Lung (tissue), 12 donors: ENCODE results near the gene GPT2. TPM values are rescaled to one million over a fixed set of nuclear protein-coding genes. Genes with fewer than 3 reads are reported as not detected.

Experiments used
- ATAC-seq: fragments of 200-7000 bp; cut with Tn5 transposase; one replicate; pipeline ENCODE4 v1.9.1; 2020; ENCODE audit warnings: moderate number of reproducible peaks; ENCODE audit not compliant: insufficient read depth, low FRiP score
- DNase-seq, 3 donors: peaks; one replicate each; pipeline ENCODE4 v3.0.0-alpha.2; 2013 to 2017
- H3K27ac ChIP-seq, 2 donors: one replicate each; pipeline ENCODE4 v1.5.1; 2013; ENCODE audit warnings: mild to moderate bottlenecking in 2 of 2, moderate library complexity in 2 of 2, control low read depth in 1 of 2, inconsistent platforms in 1 of 2, low read depth in 1 of 2, low read length in 1 of 2
- H3K27me3 ChIP-seq, 3 donors: one replicate each; pipeline ENCODE4 v1.5.1; 2013; ENCODE audit warnings: low read length in 2 of 3; ENCODE audit not compliant: control insufficient read depth in 3 of 3, insufficient read depth in 3 of 3
- H3K36me3 ChIP-seq, 4 donors: one replicate each; pipeline ENCODE4 v1.5.1; 2013; ENCODE audit warnings: low read length in 4 of 4, mild to moderate bottlenecking in 1 of 4, moderate library complexity in 1 of 4; ENCODE audit not compliant: control insufficient read depth in 4 of 4, insufficient read depth in 4 of 4
- H3K4me1 ChIP-seq, 5 donors: one replicate each; pipeline ENCODE4 v1.5.1; 2013; ENCODE audit warnings: low read length in 5 of 5, mild to moderate bottlenecking in 2 of 5, moderate library complexity in 1 of 5; ENCODE audit not compliant: control insufficient read depth in 5 of 5, insufficient read depth in 5 of 5
- H3K4me3 ChIP-seq: one replicate; pipeline ENCODE4 v1.5.1; 2013; ENCODE audit warnings: mild to moderate bottlenecking, control low read depth, moderate library complexity
- H3K9ac ChIP-seq, 2 donors: one replicate each; pipeline ENCODE4 v1.5.1; 2013; ENCODE audit warnings: low read length in 2 of 2, control low read depth in 1 of 2; ENCODE audit not compliant: insufficient read depth in 1 of 2
- H3K9me3 ChIP-seq, 4 donors: one replicate each; pipeline ENCODE4 v1.5.1; 2013; ENCODE audit warnings: low read length in 3 of 4, mild to moderate bottlenecking in 1 of 4, moderate library complexity in 1 of 4; ENCODE audit not compliant: control insufficient read depth in 4 of 4, insufficient read depth in 3 of 4
- WGBS, 2 donors: extraction: QIAGEN DNeasy Blood & Tissue Kit; methylation state at CpG; one replicate each; pipeline ENCODE4 v1.1.7; 2013; 5-methylcytosine and 5-hydroxymethylcytosine counted together
- polyA plus RNA-seq, 2 donors: library from polyadenylated mRNA; stranded (reverse); fragments of 200-250 nt; gene quantifications; one replicate each; pipeline ENCODE4 v1.2.1, GENCODE V29; 2013
- total RNA-seq, 2 donors: library from RNA; depleted of rRNA in 1 of 2; stranded (reverse); fragments of >200 nt in 1 of 2; gene quantifications; one replicate each; pipeline ENCODE4 v1.2.1, GENCODE V29; 2014 to 2021
- TF ChIP-seq, protein P1 (sequence below): IDR thresholded peaks from 2 replicates; pipeline ENCODE4 v1.5.1; 2012; ENCODE audit warnings: mild to moderate bottlenecking; ENCODE audit errors: control extremely low read depth, extremely low read depth
- donor health status: control.
- donor health status: control.
- donor health status: Bipolar disorder and iron deficiency.
- donor health status: healthy.
- donor health status: DM: yes; HTN: yes; CAD: no.

The GPT2 gene
- total and polyA plus RNA-seq, 4 donors, result 4.3 to 13.3 (median 6.5) TPM

DNA sequence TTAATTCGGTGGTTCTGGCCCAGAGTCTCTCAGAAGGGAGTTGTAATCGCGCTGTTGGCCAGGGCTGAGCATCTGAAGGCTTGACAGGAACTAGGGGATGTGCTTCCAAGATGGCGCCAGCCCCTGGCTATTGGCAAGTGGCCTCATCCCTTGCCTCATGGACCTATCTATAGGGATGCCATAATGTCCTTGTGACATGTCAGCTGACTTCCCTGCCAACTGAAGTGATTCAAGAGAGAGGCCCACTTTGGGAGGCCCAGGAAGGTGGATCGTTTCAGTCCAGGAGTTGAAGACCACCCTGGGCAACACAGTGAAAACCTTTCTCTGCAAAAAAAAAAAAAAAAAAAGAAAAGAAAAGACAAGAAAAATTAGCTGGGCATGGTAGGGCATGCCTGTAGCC, 38.2 kb upstream of the GPT2 start:
- Histone ChIP-seq H3K27ac (no peak overlapping the region), H3K9ac (no peak overlapping the region), H3K36me3 (no peaks in the 10 kb centered on the region), H3K4me3 (no peak overlapping the region), H3K4me1 (peaks cover 0 to 3% (median 0%) of the 10 kb centered on the region in 5 donors), H3K9me3 (peaks cover 0 to 7% (median 0%) of the 10 kb centered on the region in 4 donors), H3K27me3 (peaks cover 0 to 4% (median 0%) of the 10 kb centered on the region in 3 donors)
- DNase-seq (no peak), ATAC-seq (no peak)
- 93 to 98% methylated on average over 5 of the region's 5 CpGs for WGBS, 2 donors
- TF ChIP-seq, protein P1, sequence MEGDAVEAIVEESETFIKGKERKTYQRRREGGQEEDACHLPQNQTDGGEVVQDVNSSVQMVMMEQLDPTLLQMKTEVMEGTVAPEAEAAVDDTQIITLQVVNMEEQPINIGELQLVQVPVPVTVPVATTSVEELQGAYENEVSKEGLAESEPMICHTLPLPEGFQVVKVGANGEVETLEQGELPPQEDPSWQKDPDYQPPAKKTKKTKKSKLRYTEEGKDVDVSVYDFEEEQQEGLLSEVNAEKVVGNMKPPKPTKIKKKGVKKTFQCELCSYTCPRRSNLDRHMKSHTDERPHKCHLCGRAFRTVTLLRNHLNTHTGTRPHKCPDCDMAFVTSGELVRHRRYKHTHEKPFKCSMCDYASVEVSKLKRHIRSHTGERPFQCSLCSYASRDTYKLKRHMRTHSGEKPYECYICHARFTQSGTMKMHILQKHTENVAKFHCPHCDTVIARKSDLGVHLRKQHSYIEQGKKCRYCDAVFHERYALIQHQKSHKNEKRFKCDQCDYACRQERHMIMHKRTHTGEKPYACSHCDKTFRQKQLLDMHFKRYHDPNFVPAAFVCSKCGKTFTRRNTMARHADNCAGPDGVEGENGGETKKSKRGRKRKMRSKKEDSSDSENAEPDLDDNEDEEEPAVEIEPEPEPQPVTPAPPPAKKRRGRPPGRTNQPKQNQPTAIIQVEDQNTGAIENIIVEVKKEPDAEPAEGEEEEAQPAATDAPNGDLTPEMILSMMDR, result no peak

DNA sequence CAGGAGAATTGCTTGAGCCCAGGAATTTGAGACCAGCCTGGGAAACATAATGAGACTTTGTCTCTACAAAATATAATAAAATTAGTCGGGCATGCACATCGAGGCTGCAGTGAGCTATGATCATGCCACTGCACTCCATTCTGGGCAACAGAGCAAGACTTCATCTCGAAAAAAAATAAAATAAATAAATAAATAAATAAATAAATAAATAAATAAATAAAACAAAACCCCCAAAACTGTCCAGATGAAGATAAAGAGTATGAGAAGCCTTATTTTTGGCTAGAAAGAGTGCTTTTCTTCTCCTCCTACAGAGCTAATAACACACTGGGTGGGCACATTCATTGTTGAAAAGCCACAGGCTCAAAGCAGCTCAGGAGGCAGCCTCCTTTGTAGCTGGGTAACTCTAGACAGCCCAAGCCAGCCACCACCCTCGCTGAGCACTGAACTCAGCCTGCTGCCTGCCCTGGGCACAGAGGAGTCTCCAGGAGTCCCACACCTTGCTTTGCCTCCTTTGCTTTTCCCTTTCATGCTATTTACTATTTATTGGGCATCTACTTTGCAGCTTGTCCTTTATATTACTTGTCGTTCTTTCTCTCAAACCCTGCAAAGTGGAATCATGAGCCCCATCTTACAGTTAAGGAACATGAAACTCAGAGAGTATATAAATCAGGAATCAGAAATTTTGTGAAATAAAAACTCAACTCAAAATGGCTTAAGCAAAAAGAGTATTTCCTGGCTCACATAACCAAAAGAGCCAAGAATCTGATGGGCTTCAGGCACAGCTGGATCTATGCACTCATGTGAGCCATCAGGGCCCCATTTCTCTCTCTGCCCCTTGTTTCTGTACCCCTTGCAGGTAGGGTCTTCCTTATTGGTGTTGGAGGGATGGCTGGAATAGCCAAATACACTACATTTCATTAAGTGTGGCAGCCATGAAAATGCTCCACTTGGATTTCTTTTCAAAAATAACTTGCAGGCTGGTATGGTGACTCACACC, 35.1 kb upstream of the GPT2 start:
- H3K36me3 ChIP-seq, result no peaks in the 10 kb centered on the region
- H3K27ac ChIP-seq, result no peak overlapping the region
- H3K4me1 ChIP-seq, result peaks cover 0 to 2% (median 0%) of the 10 kb centered on the region in 5 donors
- H3K27me3 ChIP-seq, result peaks cover 0 to 4% (median 0%) of the 10 kb centered on the region in 3 donors
- ATAC-seq, result no peak
- no peak overlapping the region for H3K9ac ChIP-seq
- TF ChIP-seq, protein P1, result no peak
- 81 to 86% methylated on average over 5 of the region's 5 CpGs for WGBS, 2 donors
- H3K9me3 ChIP-seq, result peaks cover 0 to under 1% (median 0%) of the 10 kb centered on the region in 4 donors
- no peak for DNase-seq
- H3K4me3 ChIP-seq, result no peak overlapping the region

DNA sequence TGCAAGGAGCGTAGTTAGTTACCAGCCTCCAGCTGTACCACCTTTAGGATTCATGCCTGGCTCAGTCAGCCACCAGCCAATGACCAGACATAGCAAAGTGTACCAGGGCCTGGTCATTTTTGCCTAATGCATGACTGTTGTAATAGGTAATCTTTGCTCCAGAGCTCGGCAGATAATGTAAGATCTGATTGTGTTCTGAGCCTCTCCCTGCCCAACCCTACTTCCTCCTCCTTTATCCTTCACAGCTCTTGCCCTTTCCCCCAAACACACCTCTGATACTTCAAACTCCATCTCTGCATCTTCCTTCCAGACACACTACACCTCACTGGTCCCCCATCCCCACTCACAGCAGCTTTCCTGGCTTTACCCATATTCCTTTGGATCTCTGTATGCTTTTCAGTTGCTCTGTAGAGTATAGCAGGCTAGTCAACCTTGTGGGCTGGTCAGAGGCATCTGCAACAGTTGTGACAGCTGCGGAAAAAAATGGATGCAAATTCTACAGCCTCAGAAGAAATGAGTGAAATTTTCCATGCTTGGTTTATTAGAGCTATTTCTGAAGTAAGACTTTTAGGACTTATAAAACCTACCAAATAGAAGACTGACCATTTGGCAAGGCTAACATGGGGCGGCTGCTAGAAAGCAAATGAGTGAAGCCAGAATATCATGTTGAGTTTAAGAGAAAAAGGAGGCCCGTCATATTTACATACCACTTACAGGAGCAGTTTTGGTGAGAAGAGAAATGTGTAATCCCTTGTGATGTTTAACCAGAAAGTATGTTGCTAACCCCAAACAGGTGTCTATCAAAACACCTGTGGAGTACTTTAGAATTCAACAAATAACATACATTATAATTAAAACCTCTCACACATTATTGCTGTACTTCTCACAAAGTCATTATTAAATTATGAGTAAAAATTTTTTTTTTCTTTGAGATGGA, 33.3 kb upstream of the GPT2 start:
- Histone ChIP-seq H3K4me3 (no peak overlapping the region), H3K4me1 (no peaks in the 10 kb centered on the region), H3K27me3 (no peaks in the 10 kb centered on the region), H3K9me3 (no peaks in the 10 kb centered on the region), H3K27ac (no peak overlapping the region), H3K36me3 (no peaks in the 10 kb centered on the region), H3K9ac (no peak overlapping the region)
- ATAC-seq (no peak), DNase-seq (no peak)
- TF ChIP-seq, protein P1, result no peak
- 69 to 82% methylated on average over 5 of the region's 5 CpGs for WGBS, 2 donors
